ENCODE results near the gene BPTF. TPM values are rescaled to one million over a fixed set of nuclear protein-coding genes. Genes with fewer than 3 reads are reported as not detected.
"Not testable (repeated sequence)": the region's sequence is repeated elsewhere in the genome, so short reads cannot be mapped to it uniquely, and the experiment has no call there.

BPTF gene
- total and polyA plus RNA-seq, 12 donors: 17.3 to 91.6 (median 62.2) TPM

- Histone ChIP-seq H3K4me1 (replicated peaks in 1 of 2) (no peaks in the 10 kb centered on the region), H3K9me3 (replicated peaks in 1 of 3) (no peaks in the 10 kb centered on the region), H3K27me3 (no peaks in the 10 kb centered on the region), H3K27ac (no peak overlapping the region), H3K36me3 (replicated peaks in 1 of 2) (no peaks in the 10 kb centered on the region), H3K4me3 (no peak overlapping the region)
- intact Hi-C loops (cut with DNase I): loop anchor here in 1 of 2 donors (10.0 kb wide), 1 partner anchor 49 kb away; no protein-coding TSS in a partner anchor
- TF ChIP-seq CTCF (IDR thresholded peaks at IDR 0.05): no peak
- no peak for TF ChIP-seq POLR2A (IDR thresholded peaks at IDR 0.05)
- no peak for DNase-seq
Observed at GRCh38 chr17:68013385-68013784, 188.1 kb downstream of the BPTF start.

- TF ChIP-seq POLR2A (IDR thresholded peaks at IDR 0.05) (no peak), CTCF (IDR thresholded peaks at IDR 0.05) (no peak)
- Histone ChIP-seq H3K4me1 (replicated peaks in 1 of 2) (peaks cover 0 to 4% of the 10 kb centered on the region in 2 donors), H3K27me3 (no peaks in the 10 kb centered on the region), H3K4me3 (no peak overlapping the region), H3K27ac (no peak overlapping the region), H3K9me3 (replicated peaks in 1 of 3) (no peaks in the 10 kb centered on the region), H3K36me3 (replicated peaks in 1 of 2) (no peaks in the 10 kb centered on the region)
- DNase-seq: no peak
- WGBS, 4 donors: 87 to 93% (median 88%) methylated on average over 11 of the region's 11 CpGs
- intact Hi-C loops (cut with DNase I): loop anchor here in 1 of 2 donors (10.0 kb wide), 1 partner anchor 50 kb away; no protein-coding TSS in a partner anchor
Observed at GRCh38 chr17:68015081-68015723, 189.9 kb downstream of the BPTF start.

- 83 to 95% (median 87%) methylated on average over 2 of the region's 2 CpGs for WGBS, 4 donors
- no peaks in the 10 kb centered on the region for H3K9me3 ChIP-seq (replicated peaks in 1 of 3)
Observed at GRCh38 chr17:68016838-68017237, 191.5 kb downstream of the BPTF start.

GRCh38 chr17:68018493-68018892, 193.2 kb downstream of the BPTF start:
- WGBS, 4 donors: 91 to 95% (median 92%) methylated on average over 21 of the region's 21 CpGs
- intact Hi-C loops (cut with DNase I): loop anchor here in 1 of 2 donors (10.0 kb wide), 1 partner anchor 54 kb away; no protein-coding TSS in a partner anchor
- not testable (repeated sequence) for DNase-seq; H3K4me1 ChIP-seq (replicated peaks in 1 of 2); H3K4me3 ChIP-seq; H3K27ac ChIP-seq; H3K36me3 ChIP-seq (replicated peaks in 1 of 2); H3K9me3 ChIP-seq (replicated peaks in 1 of 3); H3K27me3 ChIP-seq

More at GRCh38 chr17:68016838-68017237, 191.5 kb downstream of the BPTF start:
- Histone ChIP-seq H3K27me3 (no peaks in the 10 kb centered on the region), H3K4me3 (no peak overlapping the region), H3K4me1 (replicated peaks in 1 of 2) (peaks cover 0 to 4% of the 10 kb centered on the region in 2 donors), H3K27ac (no peak overlapping the region), H3K36me3 (replicated peaks in 1 of 2) (no peaks in the 10 kb centered on the region)
- intact Hi-C loops (cut with DNase I): loop anchor here in 1 of 2 donors (10.0 kb wide), 1 partner anchor 52 kb away; no protein-coding TSS in a partner anchor
- no peak for DNase-seq
- TF ChIP-seq POLR2A (IDR thresholded peaks at IDR 0.05) (no peak), CTCF (IDR thresholded peaks at IDR 0.05) (no peak)

GRCh38 chr17:68019336-68019674, 194.0 kb downstream of the BPTF start:
- Histone ChIP-seq H3K27ac (peak overlapping the region in 2 of 5 donors; percentile 4 to 89), H3K4me3 (no peak overlapping the region)

More at GRCh38 chr17:68019336-68019674, 194.0 kb downstream of the BPTF start:
- Histone ChIP-seq H3K36me3 (replicated peaks in 1 of 2) (no peaks in the 10 kb centered on the region), H3K4me1 (replicated peaks in 1 of 2) (peaks cover 0 to 4% of the 10 kb centered on the region in 2 donors), H3K9me3 (replicated peaks in 1 of 3) (no peaks in the 10 kb centered on the region), H3K27me3 (no peaks in the 10 kb centered on the region)
- peak in 1 of 7 donors; percentile 26 for DNase-seq
- TF ChIP-seq CTCF (IDR thresholded peaks at IDR 0.05) (no peak), POLR2A (IDR thresholded peaks at IDR 0.05) (no peak)
- WGBS, 4 donors: 62 to 74% (median 71%) methylated on average over 9 of the region's 9 CpGs
- intact Hi-C loops (cut with DNase I): loop anchor here in 1 of 2 donors (10.0 kb wide), 1 partner anchor 55 kb away; no protein-coding TSS in a partner anchor

All from adrenal gland (tissue), 12 donors.